GM04503 (cell line): ENCODE results near the gene BAG5.
A peak's percentile ranks its signal among the peaks of the same experiment; 100 is the strongest.
"Not testable (repeated sequence)": the region's sequence is repeated elsewhere in the genome, so short reads cannot be mapped to it uniquely, and the experiment has no call there.

Source experiments
- DNase-seq: peaks from one replicate; pipeline ENCODE4 v3.0.0-alpha.2; 2012; ENCODE audit warnings: low read depth

BAG5 gene

DNA sequence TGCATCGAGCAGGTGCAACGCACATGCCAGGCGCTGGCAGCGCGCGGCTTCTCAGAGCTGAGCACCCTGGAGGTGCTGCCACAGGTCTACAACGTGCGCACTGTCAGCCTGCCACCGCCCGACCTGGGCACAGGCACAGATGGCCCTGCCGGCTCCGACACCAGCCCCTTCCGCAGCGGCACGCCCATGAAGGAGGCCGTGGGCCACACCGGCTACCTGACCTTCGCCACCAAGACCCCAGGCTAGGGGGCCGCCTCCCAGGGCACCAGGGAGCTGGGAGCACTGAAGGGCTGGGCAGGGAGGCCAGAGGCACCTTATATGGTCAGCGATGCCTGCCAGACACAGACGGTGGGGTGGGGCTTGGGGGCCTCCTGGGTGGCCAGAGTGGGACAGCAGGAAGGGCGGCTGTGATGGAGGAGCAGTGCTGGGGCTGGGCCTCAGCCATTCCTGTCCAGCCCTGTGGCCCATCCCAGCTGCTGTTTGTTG lies 27.8 kb downstream of the BAG5 start:
- no peak for DNase-seq

- no peak for DNase-seq
These were observed 28.4 kb downstream of the BAG5 start for GRCh38 chr14:103533999-103534575.

GRCh38 chr14:103533137-103533998 lies 29.1 kb downstream of the BAG5 start:
- DNase-seq, result no peak

- DNase-seq, result no peak
These were observed 30.0 kb downstream of the BAG5 start for GRCh38 chr14:103532216-103533136.

DNA sequence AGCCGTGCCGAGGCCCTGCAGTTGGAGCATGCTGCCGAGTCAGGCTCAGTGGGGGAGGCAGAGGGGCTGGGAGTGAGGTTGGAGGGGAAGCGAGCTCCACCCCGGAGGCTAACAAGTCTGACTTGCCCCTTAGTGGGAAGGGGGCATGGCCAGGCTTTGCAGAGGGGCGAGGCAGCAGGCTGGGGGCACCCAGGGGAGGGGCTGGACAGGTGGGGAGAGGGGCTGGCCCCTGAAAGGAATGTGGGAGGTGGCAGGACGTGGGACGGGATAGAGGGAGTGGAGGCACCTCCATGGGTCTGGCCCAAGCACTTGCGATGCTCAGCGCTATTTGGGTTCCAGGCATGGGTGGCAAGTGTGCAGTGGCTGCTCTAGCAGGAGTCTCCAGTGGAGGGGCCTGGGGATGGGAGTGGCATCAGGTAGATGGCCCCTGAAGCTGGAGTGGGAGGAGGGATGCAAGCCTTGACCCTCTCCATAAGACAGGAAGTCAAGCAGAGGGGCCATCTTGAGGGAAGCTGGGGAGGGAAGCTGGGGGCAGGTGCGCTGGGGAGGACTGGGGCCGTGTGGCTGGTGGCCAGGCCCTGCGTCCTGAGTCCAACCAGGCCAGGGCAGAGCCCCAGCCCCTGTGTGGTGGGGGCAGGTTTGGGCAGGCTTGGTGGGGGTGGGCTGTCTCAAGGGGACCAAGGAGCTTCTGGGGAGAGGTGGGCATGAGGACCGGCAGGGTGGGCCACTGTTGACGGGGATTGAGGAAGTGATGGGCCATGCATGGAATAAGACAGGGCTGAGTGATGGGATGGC lies 30.8 kb downstream of the BAG5 start:
- no peak for DNase-seq

GRCh38 chr14:103530831-103531230 lies 31.6 kb downstream of the BAG5 start:
- DNase-seq, result no peak

DNA sequence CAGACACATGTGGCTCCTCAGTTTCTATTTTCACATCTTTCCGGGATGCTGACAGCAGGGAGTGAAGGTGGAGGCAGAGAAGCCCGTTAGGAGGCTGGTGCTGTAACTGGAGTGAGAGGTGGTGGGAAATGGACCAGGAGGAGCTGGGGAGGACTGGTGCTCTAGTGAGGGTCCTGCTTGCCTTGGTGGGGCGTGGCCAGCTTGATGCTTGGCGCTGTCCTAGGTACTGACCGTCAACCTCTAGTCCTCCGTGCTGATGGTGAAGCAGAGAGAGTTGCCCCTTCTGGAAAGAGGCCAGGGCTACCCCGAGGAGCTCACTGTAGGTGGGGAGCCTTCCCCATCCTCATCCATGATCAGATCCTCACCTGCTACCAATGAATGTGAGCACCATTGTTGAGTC lies 32.1 kb downstream of the BAG5 start:
- no peak for DNase-seq

GRCh38 chr14:103529383-103530365 lies 32.8 kb downstream of the BAG5 start:
- no peak for DNase-seq

- DNase-seq, result peak; percentile 55
These were observed 33.7 kb downstream of the BAG5 start, which contains the start of gene TRMT61A for GRCh38 chr14:103528587-103529382. TSS of gene TRMT61A (plus strand) at chr14:103529196. CDS start at chr14:103529979, 783 bp downstream.

DNA sequence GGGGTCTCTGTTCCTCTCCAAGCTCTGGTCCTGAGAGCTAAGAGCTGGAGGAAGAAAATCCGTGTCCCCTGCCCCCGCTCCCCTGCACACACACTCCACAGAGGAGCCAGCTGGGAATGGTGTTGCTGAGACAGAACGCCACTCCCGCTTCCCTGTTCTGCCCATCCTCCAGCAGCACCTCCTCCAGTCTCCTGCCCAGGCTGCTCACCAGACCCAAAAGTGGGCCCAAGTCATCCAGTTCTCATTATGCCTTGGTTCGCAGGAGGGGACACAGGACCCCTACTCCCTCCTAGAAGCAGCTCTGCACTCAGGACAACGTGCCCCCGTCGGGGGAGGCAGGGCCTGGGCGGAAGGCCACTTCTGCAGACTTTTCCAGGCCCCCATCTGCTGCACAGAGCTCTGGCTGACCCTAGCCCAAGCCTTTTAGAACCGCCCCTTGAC lies 34.3 kb downstream of the BAG5 start:
- DNase-seq, result no peak

GRCh38 chr14:103527408-103528145 lies 34.9 kb downstream of the BAG5 start:
- DNase-seq, result no peak

DNA sequence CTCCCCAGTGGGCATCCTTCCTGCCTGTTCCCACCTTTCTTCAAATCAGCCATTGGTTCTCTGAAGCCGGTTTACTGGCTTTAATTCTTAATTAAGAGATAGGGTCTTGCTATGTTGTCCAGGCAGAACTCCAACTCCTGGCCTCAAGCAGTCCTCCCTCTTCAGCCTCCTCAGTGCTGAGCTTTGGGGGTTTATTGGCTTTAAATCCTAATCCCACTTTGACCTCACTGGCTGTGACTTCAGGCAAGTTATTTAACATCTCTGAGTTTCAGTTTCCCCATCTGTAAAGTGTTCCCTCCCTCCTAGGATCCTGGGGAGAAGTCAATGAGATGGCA lies 35.6 kb downstream of the BAG5 start:
- no peak for DNase-seq

DNA sequence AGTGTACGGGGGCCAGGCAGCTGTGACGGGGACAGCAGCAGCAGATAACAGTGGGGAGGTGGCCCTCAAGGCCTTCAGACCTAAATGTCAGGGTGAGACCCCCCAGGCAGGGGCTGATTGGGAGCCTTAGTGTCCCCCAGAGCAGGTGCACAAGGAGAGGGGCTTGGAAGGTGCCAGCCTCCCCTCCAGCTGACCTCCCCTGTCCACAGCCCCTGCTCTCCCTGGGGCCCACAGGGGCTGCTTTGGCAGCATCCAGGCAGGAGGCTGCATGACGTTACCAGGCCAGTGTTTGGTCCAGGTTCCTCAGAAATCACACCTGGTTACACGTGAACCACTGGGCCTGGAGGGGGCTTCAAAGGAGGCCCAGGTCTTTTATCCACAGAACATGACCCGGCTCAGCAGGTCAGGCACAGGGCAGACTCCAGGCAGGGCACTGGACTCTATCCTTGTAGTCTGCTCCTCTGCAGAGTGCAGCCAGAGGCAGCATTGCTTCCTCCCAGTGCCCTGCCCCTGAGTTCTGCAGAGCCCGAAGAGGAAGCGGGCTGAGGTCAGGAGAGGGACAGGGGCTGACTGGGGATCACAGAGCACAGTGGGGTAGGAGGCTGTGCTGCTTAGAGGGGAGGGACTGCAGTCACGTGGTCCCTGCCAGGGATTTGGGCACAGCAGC lies 36.1 kb downstream of the BAG5 start:
- no peak for DNase-seq

GRCh38 chr14:103525430-103526246 lies 36.8 kb downstream of the BAG5 start:
- DNase-seq, result not testable (repeated sequence)

DNA sequence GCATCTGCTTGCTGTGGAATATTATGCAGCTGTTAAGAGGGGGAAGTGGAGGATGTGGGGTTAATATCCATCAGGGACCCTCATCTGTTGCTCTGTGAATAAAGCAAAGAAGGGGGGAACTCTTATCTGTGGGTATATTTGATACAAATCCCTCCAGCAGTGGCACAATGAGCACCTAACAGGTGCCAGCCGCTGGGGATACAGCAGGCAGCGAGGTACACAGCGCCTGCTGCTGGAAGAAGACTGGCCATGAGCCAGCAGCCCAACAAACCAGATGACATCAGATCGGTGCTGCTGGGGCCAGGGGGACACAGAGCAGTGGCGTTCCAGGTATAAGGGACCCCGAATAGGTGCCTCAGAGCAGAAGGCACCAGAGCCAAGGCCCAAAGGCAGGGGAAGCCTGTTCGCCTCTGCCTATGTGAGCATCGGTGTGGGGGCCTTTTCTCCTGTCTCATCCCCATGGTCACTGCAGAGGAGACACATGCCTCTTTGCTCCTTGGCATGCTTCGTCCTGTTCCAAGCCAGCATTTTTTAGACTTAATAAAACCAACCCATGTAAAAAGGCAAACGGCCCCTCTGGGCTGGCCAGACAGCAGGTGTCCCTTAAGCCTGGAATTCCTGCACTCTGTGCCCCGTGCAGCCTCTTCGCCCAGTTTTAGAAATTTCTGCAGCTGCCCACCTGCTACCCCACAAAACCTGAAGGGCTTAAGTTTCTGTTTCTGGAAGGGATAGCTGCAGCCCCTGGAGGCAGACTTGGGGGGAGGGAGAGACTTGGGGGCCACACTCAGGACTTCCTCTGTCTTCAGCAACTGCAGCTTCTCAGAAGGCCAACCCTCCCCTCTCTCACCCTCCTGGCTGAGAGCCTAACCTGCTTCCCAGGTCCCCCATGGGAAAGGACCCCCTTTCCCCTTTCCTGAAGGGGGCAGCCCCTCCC lies 38.2 kb downstream of the BAG5 start:
- DNase-seq, result no peak

DNA sequence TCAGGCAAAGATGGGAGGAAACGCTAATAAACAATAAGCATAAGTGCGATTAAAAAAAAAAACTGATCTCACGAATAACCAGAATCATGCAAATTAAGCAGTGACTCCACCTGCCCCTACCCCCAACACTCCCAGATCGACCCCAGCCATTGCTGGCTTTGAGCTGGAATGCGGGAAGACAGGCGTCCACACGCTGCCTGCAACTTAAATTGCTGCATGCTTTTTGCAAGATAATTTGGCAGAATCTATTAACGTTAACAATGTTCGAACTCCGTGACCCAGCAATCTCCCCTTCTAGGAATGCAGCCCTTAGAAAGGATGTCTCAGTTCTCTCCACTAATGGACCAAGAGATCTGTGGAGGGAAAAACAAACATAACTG lies 38.9 kb downstream of the BAG5 start:
- DNase-seq, result no peak
